GM18505 (cell line): ENCODE data around the gene ACCS.

Source experiments
- ATAC-seq: cut with Tn5 transposase; IDR thresholded peaks from one replicate; pipeline ENCODE4 v1.9.1; 2021; ENCODE audit not compliant: unreplicated experiment
- POLR2A ChIP-seq: IDR thresholded peaks from 4 replicates; pipeline ENCODE4 v1.6.1; 2011; ENCODE audit warnings: borderline replicate concordance; ENCODE audit not compliant: insufficient read depth, insufficient read length; ENCODE audit errors: extremely low read depth

ACCS gene

DNA sequence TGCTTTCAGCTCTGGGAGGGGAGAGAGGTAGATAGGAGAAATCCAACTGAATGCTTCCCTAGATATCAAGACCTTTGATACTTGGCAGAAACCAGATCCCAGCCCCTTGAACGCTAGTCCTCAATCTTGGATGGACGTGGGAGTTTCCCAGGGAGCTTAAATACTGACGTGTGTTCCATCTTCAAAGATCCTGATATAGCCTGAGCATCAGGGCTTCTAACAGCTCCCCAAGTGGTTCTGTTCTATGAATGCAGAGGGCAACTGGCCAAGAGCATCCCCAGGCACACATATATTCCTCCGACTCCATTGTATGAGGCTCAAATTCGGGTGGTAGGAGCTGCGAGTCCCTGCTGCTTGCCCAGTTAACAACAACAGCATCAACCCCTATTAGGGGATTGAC is 8.7 kb upstream of the ACCS start:
- no peak for ATAC-seq
- no peak for TF ChIP-seq POLR2A

- ATAC-seq, result no peak
- TF ChIP-seq POLR2A, result no peak
These were observed 7.8 kb upstream of the ACCS start for GRCh38 chr11:44058275-44058674.

DNA sequence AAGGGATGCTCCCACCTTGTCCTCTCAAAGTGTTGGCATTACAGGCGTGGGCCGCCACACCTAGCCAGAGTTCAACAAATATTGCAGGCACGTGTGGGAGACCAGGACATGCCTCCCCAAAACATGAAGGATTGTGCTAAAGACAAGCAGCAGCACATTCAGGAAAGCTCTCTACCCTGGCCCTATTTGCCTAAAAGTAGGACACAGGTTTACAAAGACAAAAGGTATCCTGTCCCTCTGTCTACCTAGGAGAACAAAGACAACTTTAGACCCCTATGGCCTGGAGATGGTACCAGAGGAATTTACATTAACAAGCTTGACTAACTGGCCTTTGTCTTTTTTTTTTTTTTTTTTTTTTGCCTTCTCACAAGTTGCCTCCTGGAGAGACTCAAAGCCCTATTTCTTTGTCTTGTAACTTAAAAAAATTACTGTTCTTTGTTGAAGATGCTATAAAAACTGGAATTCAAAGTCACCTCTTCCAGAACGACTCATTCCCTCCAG is 859 bp upstream of the ACCS start:
- TF ChIP-seq POLR2A, result no peak
- no peak for ATAC-seq

DNA sequence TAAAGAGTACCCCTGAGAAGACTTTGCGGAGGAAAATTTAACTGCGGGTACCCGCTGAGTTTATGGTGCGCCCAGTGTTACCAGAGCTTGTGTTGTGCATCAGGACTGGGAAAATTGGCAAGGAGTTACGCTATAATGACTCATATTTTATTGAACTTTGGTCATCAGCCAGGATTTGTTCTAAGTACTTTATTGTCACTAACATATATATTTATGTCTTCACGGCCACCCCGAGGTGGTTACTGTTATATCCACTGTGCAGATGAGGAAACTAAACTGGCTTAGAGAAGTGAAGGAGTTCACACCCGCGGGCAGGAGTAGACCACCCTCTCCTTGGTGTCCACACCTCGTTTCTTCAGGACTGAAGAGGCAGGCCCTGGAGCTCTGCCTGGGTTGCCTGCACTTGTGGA is 667 bp downstream of the ACCS start:
- no peak for TF ChIP-seq POLR2A
- ATAC-seq, result no peak

DNA sequence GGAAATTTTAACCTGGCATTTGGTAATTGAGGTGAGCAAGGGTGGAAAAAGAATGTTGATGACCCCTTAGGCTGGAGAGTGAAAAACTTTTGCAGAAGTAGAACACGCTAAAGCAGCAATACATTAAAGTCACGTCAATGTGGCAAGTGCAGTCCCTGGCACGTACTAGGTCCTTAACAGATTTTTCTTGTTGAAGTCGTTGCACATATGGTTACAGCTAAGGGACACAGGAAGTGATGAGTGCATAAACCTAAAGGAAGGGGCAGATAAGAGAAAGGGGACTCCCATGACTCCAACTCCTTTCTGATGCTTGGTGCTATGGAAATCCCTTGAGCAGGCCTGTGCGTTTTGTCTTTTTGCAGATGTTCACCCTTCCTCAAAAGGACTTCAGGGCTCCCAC is 1.2 kb downstream of the ACCS start:
- TF ChIP-seq POLR2A, result no peak
- no peak for ATAC-seq

- no peak for TF ChIP-seq POLR2A
- no peak for ATAC-seq
These were observed 2.1 kb downstream of the ACCS start for GRCh38 chr11:44068180-44068579.

- TF ChIP-seq POLR2A, result no peak
These were observed 5.1 kb downstream of the ACCS start for GRCh38 chr11:44071157-44071556.

DNA sequence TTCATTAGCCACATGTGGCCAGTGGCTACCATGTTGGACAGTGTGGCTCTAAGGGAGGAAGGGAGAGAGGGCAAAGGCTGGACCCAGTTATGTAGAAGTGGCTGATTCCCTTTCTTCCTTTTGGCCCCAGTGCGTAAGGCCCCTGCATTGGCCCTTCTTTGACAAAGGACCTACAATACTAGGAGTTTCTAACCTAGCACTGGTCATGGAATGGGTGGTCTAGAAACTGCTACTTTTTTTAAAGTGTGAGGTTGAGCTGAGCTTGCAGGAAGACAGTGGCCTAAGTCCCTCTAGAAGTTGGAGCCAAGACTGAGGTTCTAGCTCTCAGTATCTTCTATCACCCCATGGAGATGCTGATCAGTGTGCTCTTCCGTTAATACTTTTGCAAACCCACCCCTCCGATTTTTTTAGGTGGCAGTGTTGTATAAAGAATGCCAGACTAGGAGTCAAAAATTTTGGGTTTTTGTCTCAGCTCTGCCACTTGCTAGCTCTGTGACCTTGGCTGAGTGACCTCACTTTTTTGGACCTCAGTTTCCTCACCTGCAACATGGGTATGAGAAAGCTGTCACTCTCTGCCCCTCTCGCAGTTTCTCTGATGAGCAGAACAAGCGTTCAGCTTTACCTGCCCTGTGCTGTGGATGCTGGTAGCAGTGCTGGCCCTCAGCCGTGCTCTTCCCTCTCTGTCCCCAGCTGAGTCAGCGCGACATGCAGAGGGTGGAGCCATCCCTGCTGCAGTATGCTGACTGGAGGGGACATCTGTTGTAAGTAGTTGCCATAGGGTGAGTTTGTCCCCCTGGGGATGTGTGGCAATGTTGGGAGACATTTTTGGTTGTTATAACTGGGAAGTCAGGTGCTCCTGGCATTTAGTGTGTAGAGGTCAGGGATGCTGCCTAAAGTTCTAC is 6.9 kb downstream of the ACCS start:
- no peak for TF ChIP-seq POLR2A
- ATAC-seq, result no peak

More at GRCh38 chr11:44071157-44071556, 5.1 kb downstream of the ACCS start:
- no peak for ATAC-seq

DNA sequence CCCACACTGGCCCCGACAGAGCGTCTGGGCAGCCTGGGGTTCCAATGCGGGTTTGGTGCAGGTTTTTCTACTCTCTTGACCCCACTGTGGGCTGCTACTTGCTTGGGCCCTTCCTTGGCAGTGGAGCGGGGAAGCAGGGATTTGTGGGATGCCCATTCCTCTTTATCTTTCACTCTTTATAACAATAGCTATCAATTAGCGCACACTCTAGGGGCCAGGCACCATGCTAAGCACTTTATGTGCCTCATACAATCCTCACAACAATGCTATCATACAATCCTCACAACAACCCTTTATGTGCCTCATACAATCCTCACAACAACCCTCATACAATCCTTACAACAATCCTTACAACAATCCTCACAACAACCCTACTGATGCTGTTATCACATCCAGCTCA is 12.7 kb downstream of the ACCS start:
- TF ChIP-seq POLR2A, result no peak
- no peak for ATAC-seq

DNA sequence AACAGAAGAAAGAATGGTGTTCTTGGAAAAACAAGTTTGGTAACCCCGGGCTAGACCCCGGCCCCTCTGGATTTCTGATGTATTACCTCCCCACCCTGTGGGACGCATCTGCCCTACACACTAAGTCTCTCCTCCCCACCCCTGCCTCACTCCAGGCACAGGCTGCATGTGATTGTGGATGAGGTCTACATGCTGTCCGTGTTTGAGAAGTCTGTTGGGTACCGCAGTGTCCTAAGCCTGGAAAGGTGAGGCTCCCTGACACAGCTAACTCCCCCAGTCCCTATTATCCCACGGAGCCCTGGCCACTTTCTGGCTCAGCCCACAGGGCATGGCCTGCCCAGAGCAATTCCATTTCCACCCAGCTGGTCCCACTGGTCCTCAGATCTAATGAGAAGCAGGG is 13.3 kb downstream of the ACCS start:
- no peak for ATAC-seq
- TF ChIP-seq POLR2A, result no peak

DNA sequence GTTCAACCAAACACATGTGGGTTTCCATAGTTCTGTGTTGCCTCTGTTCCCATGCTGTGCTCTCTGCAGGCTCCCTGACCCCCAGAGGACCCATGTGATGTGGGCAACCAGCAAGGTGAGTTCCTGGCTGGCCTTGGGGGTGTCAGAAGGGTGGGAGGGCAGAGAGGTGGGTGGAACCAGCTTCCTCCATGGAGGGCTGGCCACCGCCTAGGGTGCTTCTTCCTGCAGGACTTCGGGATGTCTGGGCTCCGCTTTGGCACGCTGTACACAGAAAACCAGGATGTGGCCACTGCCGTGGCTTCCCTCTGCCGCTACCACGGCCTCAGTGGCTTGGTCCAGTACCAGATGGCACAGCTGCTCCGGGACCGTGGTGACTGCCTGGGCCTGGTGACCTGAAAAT is 14.9 kb downstream of the ACCS start:
- TF ChIP-seq POLR2A, result no peak
- ATAC-seq, result no peak

DNA sequence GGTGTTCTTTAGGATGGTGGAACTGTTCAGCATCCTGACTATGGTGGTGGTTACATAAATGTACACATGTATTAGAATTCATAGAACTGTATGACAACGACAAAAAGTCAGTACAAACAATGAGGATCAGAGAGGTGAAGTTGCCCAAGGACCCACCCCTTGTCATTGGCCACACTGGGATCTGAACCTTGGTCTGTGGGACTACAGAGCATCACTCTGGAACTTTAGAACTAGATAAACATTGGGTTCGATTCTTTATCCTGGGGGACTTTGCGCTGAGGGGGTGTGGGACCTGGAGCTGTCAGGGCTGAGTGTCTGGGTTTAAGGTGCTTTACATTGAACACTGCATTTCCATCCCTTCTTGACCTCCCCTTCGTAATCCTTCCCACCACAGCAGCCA is 16.6 kb downstream of the ACCS start:
- TF ChIP-seq POLR2A, result no peak
- no peak for ATAC-seq

DNA sequence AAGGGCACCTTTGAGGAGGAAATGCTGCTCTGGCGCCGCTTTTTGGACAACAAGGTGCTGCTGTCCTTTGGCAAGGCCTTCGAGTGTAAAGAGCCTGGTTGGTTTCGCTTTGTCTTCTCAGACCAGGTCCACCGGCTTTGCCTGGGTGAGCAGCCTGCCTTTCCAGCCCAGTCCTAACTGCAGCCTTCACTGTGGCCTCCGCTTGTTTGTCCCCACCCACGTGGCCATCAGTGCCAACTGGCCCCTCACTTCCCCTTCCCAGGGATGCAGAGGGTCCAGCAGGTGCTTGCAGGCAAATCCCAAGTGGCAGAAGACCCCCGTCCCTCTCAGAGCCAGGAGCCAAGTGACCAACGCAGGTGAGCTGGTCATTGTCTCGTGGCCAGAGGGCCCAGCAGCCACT is 17.4 kb downstream of the ACCS start:
- no peak for ATAC-seq
- TF ChIP-seq POLR2A, result no peak

DNA sequence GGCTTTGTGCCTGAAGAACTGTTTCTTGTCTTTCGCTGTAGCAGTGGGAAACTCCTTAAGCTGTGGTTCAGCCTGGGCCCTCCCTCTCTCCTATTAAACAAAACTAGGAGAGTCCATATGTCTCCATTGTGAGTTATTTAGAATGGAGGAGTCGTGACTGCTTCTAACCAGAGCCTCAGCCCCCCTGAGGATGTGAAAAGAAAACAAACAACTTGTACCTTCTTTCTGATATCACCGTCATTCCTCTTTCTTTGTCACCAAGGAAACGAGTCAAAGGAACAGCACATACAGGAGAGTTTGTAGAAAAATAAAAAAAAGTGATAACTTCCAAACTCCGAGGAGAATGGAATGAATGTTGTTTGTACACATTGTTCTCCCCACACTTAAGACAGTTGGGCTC is 17.8 kb downstream of the ACCS start:
- no peak for ATAC-seq
- TF ChIP-seq POLR2A, result no peak
